Measurements from ENCODE around the gene ACCSL. TPM values are rescaled to one million over a fixed set of nuclear protein-coding genes. Genes with fewer than 3 reads are reported as not detected.

Gene ACCSL
- total RNA-seq, 1 experiment from 2014 or later = not detected

GRCh38 chr11:44065841-44066731 is 18.3 kb downstream of the ACCSL start, which contains the start of gene ACCS:
ACCS (plus strand) TSS chr11:44066270; CDS start chr11:44067628, 1,358 bp downstream.
- no peaks in the 10 kb centered on the region; the same call in 1 of the 2 replicates for H4K20me1 ChIP-seq (ENCODE audit: low read length)
- H3K36me3 ChIP-seq (ENCODE audit: low read depth, low read length) = no peaks in the 10 kb centered on the region
- TSS peak; percentile 53 for BruUV-seq (replicated peaks)
- no peaks in the 10 kb centered on the region for H3K79me2 ChIP-seq (ENCODE audit: low read length)
- peaks cover 13% of the 10 kb centered on the region for H3K4me1 ChIP-seq (ENCODE audit: insufficient read depth, low read length)
- peak within 1 kb of the TSS; percentile 90 for H2AFZ ChIP-seq (ENCODE audit: low read length)
- POLR2A ChIA-PET (ENCODE audit: unreplicated experiment) = interaction anchor here (0.7 kb wide), 1 partner anchor 441 kb away, joined by 4 read pairs; no protein-coding TSS in a partner anchor
- CTCF ChIA-PET = interaction anchor here (0.7 to 1.5 kb wide), 2 partner anchors 28 to 483 kb away, joined by 4 to 5 read pairs; no protein-coding TSS in a partner anchor
- DNase-seq = peak; percentile 84
- H3K27me3 ChIP-seq (ENCODE audit: low read length) = no peaks in the 10 kb centered on the region
- intact Hi-C loops (cut with micrococcal nuclease) = no loop called here
- peak within 1 kb of the TSS; percentile 84 for H3K4me3 ChIP-seq (ENCODE audit: low read length)
- peak; percentile 94 for ATAC-seq
- no peaks in the 10 kb centered on the region for H3K9me3 ChIP-seq (ENCODE audit: low read length)
- no peak for TF ChIP-seq EZH2phosphoT487 (IDR thresholded peaks at IDR 0.05; ENCODE audit: borderline replicate concordance, low read length)
- TF ChIP-seq, protein P1, sequence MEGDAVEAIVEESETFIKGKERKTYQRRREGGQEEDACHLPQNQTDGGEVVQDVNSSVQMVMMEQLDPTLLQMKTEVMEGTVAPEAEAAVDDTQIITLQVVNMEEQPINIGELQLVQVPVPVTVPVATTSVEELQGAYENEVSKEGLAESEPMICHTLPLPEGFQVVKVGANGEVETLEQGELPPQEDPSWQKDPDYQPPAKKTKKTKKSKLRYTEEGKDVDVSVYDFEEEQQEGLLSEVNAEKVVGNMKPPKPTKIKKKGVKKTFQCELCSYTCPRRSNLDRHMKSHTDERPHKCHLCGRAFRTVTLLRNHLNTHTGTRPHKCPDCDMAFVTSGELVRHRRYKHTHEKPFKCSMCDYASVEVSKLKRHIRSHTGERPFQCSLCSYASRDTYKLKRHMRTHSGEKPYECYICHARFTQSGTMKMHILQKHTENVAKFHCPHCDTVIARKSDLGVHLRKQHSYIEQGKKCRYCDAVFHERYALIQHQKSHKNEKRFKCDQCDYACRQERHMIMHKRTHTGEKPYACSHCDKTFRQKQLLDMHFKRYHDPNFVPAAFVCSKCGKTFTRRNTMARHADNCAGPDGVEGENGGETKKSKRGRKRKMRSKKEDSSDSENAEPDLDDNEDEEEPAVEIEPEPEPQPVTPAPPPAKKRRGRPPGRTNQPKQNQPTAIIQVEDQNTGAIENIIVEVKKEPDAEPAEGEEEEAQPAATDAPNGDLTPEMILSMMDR (conservative IDR thresholded peaks at IDR 0.05; ENCODE audit: low read depth, low read length) = peak; percentile 70
- H3K27ac ChIP-seq (ENCODE audit: low read length) = peak within 1 kb of the TSS; percentile 79
- H3K4me2 ChIP-seq (ENCODE audit: low read length) = peak within 1 kb of the TSS; percentile 91
- no peaks in the 10 kb centered on the region for H3K9me2 ChIP-seq (replicated peaks; ENCODE audit: low read length)
- H3K9ac ChIP-seq (ENCODE audit: low read length) = peak within 1 kb of the TSS; percentile 94
- no peaks in the 10 kb centered on the region for H3F3A ChIP-seq (ENCODE audit: low read length, unreplicated experiment)

- H3K4me2 ChIP-seq (ENCODE audit: low read length) = peak overlapping the region; percentile 91
- H3K9me2 ChIP-seq (replicated peaks; ENCODE audit: low read length) = no peaks in the 10 kb centered on the region
- TF ChIP-seq EZH2phosphoT487 (IDR thresholded peaks at IDR 0.05; ENCODE audit: borderline replicate concordance, low read length) (no peak), EZH2 (IDR thresholded peaks at IDR 0.05; ENCODE audit: low read length, unreplicated experiment) (no peak)
- TF ChIP-seq, protein P1 (conservative IDR thresholded peaks at IDR 0.05; ENCODE audit: low read depth, low read length) = no peak
- intact Hi-C loops (cut with micrococcal nuclease) = no loop called here
- peak overlapping the region; percentile 90 for H2AFZ ChIP-seq (ENCODE audit: low read length)
- H3K9ac ChIP-seq (ENCODE audit: low read length) = peak overlapping the region; percentile 94
- H3K79me2 ChIP-seq (ENCODE audit: low read length) = no peaks in the 10 kb centered on the region
- H3K36me3 ChIP-seq (ENCODE audit: low read depth, low read length) = no peaks in the 10 kb centered on the region
- ChIA-PET POLR2A (ENCODE audit: unreplicated experiment) (interaction anchor here (0.7 kb wide), 1 partner anchor 440 kb away, joined by 4 read pairs; no protein-coding TSS in a partner anchor), CTCF (interaction anchor here (0.7 to 1.5 kb wide), 2 partner anchors 27 to 482 kb away, joined by 4 to 5 read pairs; no protein-coding TSS in a partner anchor)
- no peaks in the 10 kb centered on the region for H3K27me3 ChIP-seq (ENCODE audit: low read length)
- no peaks in the 10 kb centered on the region for H3F3A ChIP-seq (ENCODE audit: low read length, unreplicated experiment)
- H3K4me1 ChIP-seq (ENCODE audit: insufficient read depth, low read length) = peaks cover 13% of the 10 kb centered on the region
- no peaks in the 10 kb centered on the region for H3K9me3 ChIP-seq (ENCODE audit: low read length)
- DNase-seq (peak; percentile 89), ATAC-seq (peak; percentile 61)
- H3K4me3 ChIP-seq (ENCODE audit: low read length) = peak overlapping the region; percentile 84
- H4K20me1 ChIP-seq (ENCODE audit: low read length) = no peaks in the 10 kb centered on the region; the same call in 1 of the 2 replicates
- peak overlapping the region; percentile 79 for H3K27ac ChIP-seq (ENCODE audit: low read length)
- BruUV-seq (replicated peaks) = no TSS peak
Observed at GRCh38 chr11:44066732-44067141, 19.0 kb downstream of the ACCSL start.
